GM03348 (cell line): ENCODE results near the gene TFAP2A.

Source experiments
- DNase-seq: peaks from one replicate; pipeline ENCODE4 v3.0.0; 2012; ENCODE audit warnings: low spot score

The TFAP2A gene

DNA sequence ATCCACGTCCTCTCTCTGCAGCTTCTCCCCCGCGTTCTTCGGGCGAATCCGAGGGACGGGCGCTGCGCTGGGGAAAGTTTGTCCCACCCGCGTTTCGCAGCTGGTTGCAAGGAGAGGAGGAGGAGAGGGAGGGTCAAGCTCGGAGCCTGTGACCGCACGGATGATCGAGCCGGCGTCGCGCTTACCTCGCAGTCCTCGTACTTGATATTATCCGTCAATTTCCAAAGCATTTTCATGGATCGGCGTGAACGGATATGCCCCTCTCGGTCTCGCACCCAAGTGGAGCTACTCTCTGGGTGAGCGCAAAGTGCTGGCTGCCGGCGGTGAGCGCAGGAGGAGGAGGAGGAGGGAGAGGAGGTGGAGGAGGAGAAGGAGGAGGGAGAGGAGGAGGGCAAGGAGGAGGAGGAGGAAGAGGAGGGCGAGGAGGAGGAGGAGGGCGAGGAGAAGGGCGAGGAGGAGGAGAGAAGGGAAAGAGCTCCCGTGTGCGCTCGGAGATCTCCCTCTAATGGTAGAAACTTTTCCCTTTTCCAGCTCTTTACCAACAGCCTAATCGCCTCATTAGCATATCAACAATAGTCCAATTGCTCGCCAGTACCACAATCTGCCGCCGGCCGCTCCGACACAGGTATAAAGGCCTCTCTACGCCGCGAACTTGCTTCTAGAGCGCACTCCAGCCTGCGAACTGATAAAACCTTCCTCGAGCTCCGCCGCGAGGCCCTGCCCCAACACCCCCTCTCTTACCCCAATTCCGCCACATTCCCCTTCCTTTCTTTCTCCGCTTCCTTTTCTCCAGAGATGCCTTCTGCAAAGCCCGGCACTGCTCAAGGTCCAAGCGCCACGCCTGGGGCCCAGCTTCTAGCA, at the start of gene TFAP2A:
TSS of gene TFAP2A (minus strand) at position 319 of the 861 bp plus-strand sequence. CDS start at position 236, 83 bp downstream.
- DNase-seq: peak; percentile 63

DNA sequence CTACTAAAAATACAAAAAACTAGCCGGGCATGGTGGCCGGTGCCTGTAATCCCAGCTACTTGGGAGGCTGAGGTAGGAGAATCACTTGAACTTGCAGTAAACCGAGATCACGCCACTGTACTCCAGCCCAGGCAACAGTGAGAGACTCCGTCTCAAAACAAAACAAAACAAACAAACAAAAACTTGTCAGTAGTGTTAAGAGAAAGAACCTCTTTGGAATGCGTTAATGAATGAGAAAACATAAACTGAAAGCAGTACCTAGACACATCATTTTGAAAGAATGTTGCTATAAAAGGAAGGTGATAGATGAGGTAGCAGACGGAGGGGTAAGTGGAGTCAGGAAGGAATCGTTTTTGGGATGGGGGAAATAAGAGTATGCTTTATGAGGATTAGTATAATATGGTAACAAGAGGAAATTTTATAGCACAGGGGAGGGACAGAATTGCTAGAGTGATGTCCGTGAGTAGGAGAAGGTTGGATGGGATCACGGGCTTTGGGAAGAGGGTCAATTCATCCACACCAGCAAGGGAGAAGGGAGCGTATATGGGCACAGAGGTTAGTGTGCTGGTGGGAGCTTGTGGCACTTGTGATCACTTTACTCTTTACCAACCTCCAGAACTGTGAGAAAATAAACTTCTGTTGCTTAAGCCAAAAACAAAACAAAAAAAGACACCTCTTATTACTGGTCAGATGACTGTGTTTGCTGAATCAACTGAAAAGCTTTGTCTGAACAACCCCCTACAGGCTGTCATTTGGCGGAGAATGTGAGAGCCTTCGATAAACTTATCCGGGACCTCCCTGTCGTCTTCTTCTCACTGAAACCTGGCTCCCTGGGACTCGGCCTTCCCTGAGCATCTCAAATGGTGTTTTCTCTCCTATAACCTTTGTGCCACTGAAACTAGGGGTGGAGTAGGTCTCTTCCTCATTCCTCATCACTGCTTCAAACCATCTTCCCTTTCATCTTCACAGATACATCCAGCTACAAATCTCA, 48.9 kb upstream of the TFAP2A start:
- DNase-seq: no peak

DNA sequence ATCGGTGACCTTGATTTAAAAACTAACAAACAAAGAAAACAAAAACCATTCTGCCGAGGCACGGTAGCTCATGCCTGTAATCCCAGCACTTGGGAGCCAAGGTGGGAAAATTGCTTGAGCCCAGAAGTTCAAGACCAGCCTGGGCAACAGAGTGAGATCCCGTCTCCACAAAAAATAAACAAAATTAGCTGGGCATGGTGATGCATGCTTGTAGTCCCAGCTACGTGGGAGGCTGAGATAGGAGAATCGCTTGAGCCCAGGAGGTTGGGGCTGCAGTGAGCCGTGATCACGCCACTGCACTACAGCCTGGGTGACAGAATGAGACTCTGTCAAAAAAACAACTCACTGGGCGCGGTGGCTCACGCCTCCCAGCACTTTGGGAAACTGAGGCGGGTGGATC, 48.2 kb upstream of the TFAP2A start:
- DNase-seq: no peak

DNA sequence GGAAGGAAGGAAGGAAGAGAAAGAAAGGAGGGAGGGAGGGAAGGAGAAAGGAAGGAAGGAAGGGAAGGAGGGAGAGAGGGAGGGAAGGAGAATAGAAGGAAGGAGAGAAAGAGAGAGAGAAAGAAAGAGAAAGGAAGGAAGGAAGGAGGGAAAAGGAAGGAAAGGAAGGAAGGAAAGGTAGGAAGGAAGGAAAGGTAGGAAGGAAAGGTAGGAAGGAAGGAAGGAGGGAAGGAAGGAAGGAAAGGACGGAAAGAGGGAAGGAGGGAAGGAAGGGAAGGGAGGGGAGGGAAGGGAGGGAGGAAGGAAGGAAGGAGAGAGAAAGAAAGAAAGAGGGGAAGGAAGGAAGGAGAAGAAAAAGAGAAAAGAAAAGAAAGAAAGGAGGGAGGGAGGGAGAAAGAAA, 47.0 kb upstream of the TFAP2A start:
- DNase-seq: no peak

DNA sequence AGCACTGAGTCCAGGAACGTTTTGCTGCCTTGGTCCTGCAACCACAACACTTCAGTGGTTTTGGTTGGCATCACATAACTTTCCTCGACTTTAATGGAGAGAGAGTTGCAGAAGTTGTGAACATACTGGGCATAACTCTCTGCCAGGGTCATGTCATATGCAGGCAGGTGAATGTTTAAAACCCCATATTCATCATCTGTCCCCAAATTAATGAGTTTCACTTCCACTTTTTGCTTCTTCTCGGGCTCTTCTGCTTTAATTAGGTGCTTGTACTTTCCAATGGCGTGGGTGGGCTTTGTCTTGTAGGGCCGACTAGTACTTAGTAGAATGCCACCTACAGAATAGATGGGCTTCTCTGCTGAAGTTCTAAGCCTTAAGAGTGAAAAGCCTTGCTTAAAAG, 45.2 kb upstream of the TFAP2A start:
- DNase-seq: no peak

DNA sequence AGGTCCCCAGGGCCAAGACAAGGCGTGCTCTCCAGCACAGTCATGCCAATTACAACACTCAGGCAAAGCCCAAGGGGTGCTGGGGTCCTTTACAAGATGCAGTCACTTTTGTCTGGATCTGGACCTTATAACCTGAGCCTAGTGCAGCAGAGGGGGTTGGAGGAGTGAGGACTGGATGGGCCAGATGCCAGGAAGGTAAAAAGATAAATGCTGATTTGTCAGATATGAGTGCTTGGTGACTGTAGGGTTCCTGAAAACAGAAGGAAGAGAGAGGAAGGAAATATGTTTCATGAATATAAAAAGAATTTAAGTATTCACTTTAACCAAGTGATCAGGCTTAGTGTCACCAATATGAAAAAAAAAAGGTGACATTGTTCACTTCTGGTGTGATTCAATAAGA, 43.4 kb upstream of the TFAP2A start:
- no peak for DNase-seq

DNA sequence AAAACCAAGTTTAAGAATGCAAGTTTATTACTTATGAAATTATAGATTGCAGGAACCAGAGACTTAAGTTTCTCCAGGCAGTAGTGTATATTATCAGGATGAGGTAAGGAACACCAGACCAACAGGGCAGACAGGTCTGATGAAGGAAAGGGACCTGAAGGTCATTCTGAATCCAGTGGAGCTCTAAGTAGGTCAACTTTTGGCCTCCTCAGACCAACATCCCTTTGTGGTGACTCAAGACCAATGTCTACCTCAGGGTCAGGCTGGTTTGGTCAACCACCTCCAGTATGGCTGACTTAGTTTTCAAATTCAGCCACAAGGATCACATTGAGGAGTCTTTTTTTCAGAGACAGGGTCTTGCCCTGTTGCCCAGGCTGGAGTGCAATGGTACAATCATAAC, 38.7 kb upstream of the TFAP2A start:
- DNase-seq: no peak

DNA sequence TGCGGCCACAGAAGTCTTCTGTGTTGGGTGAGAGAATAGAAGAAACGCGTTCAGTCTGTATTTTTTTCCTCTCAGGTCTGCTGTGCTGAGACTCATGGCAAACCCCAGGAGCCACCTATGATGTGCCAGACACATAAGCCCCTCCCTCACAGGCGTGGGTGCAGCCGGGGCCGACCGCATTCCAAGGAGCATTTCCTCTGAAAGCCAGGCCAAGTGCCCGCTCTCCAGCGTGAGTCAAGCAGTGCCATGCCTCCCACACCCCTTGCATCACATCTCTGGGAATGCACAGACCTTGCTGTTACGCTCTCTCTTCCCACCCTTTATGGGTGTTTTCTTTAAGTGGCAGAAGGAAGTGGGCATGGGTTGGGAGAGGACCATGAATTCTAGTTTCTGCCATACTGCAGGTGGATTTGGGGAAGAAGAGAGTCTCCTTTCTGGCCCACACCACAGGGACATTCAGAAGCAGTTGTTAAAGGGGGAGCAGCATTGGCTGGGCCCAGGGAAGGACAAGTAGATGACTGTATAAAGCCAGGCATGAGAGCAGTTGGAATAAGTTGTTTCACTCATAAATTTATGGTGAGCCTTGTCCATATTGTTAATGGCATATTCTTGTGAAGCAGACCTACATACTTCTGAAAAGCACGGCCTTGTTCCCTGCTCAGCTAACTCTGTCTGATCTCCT, 37.1 kb upstream of the TFAP2A start:
- DNase-seq: peak; percentile 86

DNA sequence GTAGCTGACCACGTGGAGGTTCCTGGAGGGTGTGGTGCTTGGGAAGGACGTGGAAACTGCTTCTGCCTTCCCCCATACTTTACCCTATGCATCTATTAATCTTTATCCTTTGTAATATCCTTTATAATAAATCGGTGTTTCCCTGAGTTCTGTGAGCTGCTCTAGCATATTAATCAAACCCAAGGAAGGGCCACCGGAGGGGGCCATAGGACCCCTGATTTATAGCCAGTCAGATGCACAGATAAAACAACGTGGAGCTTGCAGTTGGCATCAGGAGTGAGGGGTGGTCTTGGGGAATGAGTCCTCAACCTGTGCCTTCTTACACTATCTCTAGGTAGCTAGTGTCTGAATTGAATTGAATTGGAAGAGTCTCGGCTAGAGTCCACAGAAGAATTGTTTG, 36.5 kb upstream of the TFAP2A start:
- no peak for DNase-seq

DNA sequence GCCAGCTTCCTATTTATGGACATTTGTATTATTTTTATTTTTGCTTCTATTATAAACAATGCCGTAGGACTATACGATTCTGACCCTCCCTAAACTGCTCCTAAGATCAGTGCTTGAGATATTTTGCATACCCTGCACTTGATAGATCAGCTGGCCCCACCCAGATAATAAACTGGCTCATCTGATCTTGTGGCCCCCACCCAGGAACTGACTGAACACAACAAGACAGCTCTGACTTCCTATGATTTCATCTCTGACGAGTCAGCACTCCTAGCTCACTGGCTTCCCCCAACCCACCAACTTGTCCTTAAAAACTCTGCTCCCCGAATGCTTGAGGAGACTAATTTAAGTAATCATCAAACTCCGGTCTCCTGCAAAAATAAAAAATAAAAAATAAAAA, 34.9 kb upstream of the TFAP2A start:
- no peak for DNase-seq

DNA sequence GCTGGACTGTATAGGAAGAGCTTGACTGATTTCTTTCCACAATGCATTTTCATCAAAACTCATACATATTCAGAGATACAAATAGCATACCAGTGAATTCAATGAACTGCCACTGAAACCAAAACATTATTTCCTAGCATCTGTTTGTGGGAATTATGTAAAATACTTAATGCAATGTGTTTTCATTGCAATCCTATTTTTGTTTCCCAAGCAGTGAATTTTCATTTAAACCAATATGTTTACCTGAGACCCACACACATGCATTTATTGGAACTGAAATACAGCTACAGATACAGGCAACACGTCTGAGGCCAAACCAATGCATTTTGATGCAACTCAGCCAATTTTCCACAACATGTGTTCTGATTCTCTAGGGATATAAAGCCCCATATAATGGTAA, 33.2 kb upstream of the TFAP2A start:
- DNase-seq: no peak

DNA sequence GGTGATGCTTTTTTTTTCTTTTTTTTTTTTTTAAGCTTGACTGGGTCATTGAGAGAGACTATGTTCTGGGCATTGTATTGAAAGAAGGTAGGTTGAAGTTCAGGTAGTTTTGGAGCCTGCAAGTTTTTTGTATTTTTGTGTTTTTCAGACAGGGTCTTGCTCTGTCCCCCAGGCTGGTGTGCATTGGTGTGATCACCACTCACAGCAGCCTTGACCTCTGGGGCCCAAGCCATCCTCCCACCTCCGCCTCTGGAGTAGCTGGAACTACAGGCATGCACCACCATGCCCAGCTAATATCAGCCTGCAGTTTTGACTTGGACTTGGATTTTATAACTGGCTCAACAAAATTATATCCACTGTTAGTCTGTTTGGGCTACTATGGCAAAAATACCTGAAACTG, 31.7 kb upstream of the TFAP2A start:
- no peak for DNase-seq

DNA sequence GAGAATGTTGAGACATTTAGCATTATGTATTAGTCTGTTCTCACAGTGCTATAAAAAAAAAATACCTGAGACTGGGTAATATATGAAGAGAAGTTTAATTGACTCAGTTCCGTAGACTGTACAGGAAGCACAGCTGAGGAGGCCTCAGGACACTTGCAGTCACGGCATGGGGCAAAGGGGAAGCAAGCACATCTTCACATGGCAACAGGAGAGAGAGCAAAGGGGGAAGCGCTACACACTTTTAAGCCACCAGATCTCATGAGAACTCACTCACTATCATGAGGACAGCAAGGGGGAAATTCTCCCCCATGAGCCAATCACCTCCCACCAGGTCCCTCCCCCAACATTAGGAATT, 26.8 kb upstream of the TFAP2A start:
- DNase-seq: no peak

DNA sequence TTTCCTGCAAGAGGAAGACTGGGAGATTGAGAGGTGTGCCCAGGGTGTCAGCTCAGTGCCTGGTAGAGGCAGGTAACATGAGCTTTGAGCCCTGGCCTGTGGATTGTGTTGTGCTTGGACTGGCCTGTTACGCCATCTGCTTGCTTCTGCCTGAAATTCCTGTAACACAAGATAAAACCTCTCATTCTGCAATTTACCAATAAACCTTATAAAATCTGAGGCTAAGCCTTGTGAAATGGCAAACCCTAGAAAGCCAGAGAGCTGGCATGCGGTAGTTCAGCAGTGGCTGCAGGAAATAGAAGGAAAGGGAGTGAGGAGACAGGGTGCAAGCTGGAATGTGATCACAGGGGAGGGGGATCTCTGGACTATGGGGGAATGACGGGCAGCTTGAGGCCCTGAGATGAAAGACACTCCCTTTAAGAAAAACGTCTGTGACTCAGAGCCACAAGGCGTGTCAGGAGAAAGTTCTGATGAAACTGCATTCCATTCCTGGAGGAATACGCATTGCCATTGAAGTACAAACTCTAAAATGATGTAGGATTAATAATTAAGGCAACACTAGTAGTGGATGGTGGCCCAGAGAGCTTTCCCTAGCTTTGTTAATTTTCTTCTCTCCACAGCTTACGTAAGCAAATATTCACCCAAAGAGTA, 26.3 kb upstream of the TFAP2A start:
- peak; percentile 90 for DNase-seq

DNA sequence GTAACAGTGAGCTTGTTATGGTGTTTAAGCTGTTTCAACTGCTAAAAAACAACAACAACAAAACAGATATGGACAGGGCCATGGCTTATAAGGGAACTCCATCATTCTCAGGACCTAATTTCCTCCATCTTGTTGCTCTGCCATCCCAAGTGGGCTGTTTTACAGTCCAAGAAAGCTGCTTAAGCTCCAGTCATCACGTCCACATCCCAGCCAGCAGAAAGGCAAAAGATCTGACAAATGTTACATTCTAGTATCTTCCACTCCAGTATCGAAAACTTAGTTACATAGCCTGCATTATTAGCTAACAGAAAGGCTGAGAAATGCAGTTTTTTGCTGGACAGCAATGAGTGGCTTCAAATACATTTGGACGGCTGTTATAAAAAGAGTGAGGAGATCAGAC, 23.0 kb upstream of the TFAP2A start:
- DNase-seq: no peak

DNA sequence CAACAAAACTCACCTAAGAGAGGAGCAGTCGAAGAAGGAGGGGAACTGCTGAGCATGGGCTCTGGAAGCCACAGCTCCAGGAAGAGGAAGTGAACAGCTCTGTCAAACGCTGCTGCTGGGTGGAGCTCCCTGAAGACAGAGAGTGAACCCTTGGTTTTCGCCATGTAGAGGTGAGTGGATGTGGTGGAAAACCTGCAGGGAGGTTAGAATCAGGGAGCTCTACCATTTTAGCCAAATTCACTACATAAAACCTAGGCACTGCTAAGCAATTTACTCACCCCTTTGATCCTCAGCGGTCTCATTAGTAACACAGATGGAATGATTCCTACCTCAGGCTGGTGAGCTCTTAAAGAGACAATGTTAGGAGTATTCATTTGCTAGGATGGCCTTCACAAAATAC, 19.4 kb upstream of the TFAP2A start:
- DNase-seq: no peak

DNA sequence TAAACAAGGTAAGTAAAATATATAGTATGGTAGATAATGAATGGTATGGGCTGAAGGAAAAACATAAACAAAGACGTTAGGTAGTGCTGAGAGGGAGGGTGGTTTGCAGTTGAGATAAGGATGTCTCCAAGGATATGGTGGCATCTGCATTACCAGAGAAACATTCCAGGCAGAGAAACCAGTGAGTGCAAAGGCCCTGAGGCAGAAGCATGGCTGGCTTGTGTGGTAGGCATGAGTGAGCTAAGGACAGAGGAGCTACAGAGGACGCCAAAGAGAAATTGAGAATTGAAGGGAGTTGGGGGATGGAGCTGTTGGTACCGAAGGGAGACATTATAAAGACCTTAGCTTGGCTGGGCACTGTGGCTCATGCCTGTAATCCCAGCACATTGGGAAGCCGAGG, 18.4 kb upstream of the TFAP2A start:
- DNase-seq: no peak

DNA sequence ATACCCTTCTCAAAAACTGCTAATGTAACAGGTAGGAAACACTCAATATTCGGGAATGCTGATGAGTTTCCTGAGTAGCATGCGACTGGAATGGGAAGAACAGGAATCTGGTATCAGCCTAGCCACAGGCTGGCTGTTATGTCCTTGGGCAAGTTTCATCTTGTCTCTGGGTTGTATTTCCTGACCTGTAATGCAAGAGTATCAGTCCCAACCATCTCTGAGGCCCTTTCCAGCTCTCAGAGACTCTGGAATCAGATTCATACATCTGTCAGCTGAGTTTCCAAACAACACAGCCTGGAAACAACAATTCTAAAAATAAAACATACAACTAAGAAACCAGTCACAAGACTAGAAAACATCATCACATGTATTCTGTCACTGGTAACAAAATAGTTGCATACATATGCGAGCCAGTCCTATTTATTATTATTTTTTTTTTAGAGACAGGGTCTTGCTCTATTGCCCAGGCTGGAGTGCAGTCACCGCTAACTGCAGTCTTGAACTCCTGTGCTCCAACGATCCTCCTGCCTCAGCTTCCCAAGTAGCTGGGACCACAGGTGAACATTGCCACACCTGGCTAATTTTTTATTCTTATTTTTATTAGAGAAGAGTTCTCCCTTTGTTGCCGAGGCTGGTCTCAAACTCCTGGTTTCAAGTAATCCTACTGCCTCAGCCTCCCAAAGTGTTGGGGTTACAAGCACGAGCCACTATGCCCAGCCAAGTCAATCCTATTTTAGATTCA, 16.7 kb upstream of the TFAP2A start:
- no peak for DNase-seq

DNA sequence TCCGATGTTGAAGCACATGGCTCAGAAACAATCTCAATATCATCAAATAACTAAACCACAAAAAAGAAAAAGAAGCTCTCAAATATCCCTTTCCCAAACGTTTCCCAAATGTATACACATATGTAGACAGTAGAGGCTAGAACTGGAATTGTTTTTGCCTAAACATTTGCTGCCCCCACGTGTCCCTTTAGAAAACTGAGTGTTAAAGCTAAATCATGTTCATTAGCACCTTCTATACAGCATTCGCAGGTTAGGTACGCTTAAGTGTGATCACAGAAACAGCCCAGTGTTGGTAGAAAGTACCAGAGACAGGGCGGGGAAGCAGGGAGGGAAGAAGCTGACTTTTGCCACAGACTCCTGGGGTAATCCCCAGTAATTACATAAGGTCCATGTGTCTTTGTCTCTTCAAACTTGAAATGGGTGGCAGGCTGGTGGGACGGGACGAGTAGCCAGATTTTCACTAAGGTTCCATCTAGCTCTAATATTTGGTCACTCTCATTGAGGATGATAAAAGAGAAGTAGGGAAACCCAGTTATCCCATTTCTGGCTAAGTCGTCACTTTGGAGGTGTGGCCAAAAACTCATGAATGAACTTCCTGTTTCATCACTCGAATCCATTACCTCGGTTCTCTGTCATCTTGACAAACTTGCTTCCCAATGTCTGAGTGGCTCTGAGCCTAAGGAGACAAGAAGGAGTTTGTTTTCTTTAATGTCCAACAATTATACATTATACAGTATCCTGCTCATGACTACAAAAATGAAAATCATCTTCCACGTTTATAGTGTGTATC, 15.0 kb upstream of the TFAP2A start:
- DNase-seq: peak; percentile 55

DNA sequence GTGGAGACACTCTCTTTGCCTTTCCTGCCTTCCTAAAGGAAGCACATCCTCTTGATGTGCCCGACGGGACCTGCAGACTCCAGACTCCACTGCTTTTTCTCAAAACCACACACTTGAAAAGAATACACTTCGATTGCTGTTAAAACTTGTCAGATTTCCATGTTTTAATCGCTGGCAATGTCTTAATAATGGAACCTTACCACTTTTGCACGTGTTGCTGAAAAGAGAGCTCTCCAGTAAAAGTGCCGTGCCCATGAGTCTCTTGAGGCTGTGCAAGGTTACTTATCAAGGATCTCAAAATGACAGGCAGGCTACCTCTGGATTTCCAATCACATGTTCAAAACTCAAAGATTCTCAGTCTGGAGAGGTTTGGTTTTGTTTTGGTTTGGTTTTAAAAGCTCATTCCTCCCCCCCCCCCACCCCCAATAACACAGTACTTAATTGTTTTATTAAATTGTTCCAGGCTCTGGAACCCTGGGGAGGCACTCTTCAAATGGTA, 12.0 kb upstream of the TFAP2A start:
- DNase-seq: no peak
